Lower leg skin (tissue), 3 donors: ENCODE measurements around the gene SH3RF2.

Source experiments
- CTCF ChIP-seq, 3 donors: fragments of 450-650 bp; IDR thresholded peaks; one replicate each; pipeline ENCODE4 v1.5.1; 2016; ENCODE audit warnings: antibody characterized with exemption in 3 of 3, mild to moderate bottlenecking in 3 of 3, moderate library complexity in 2 of 3
- POLR2A ChIP-seq, 2 donors: fragments of 450-650 bp; IDR thresholded peaks; one replicate each; pipeline ENCODE4 v1.6.1; 2016 to 2017; ENCODE audit warnings: antibody characterized with exemption in 2 of 2, mild to moderate bottlenecking in 1 of 2, moderate library complexity in 1 of 2

- no peak for TF ChIP-seq CTCF (IDR thresholded peaks at IDR 0.05)
- TF ChIP-seq POLR2A (IDR thresholded peaks at IDR 0.05) = no peak
Measured at GRCh38 chr5:145948047-145948446, 11.7 kb downstream of the SH3RF2 start.
